Endothelial cell of umbilical vein (primary cell): Measurements from ENCODE around the gene SPPL3. TPM values are rescaled to one million over a fixed set of nuclear protein-coding genes. Genes with fewer than 3 reads are reported as not detected.

Experiments
- BruUV-seq: library from RNA; stranded (reverse); fragments of 400-500 nt; replicated peaks from 2 replicates; lab custom pipeline; 2021; lab: Mats Ljungman, UMichigan
- CTCF ChIA-PET: fragments of 300-600, 350-600 bp; sonication (Branson Sonifier 250); formaldehyde crosslinking; loops from one replicate; lab custom pipeline; 2021; ENCODE audit warnings: antibody characterized with exemption, inconsistent platforms; lab: Charles Lee
- POLR2A ChIA-PET: fragments of 300-600, 350-600 bp; sonication (Branson Sonifier 250); formaldehyde crosslinking; loops from one replicate; lab custom pipeline; 2021; ENCODE audit warnings: antibody characterized with exemption, inconsistent platforms; lab: Charles Lee
- DNase-seq: peaks from one replicate; pipeline ENCODE4 v3.0.0-alpha.2; 2011; ENCODE audit warnings: low read depth, low spot score
- FAIRE-seq: peaks from 2 replicates; lab custom pipeline; 2011; peaks lifted over from hg19 to GRCh38; lab: Jason Lieb, UNC
- H2AFZ ChIP-seq: 2 replicates; pipeline ENCODE4 v1.6.0; 2012; ENCODE audit warnings: low read depth, low read length, control low read depth, inconsistent platforms
- H3K27ac ChIP-seq: 2 replicates; pipeline ENCODE4 v1.5.1; 2011; ENCODE audit warnings: low read depth, mild to moderate bottlenecking, control low read depth, low read length, moderate library complexity; ENCODE audit not compliant: insufficient read depth
- H3K27me3 ChIP-seq, 2 experiments: 2 replicates each; pipeline versions ENCODE4 v1.6.0 to v1.6.1; 2011; ENCODE audit warnings: low read length in 2 of 2, mixed read lengths in 1 of 2; ENCODE audit not compliant: control insufficient read depth in 2 of 2, insufficient read depth in 2 of 2
- H3K36me3 ChIP-seq, 2 experiments: 2 replicates in 1 of 2; 3 replicates in 1 of 2; pipeline ENCODE4 v1.5.1; 2011; ENCODE audit warnings: low read length in 2 of 2, mild to moderate bottlenecking in 1 of 2, moderate library complexity in 1 of 2; ENCODE audit not compliant: control insufficient read depth in 2 of 2, insufficient read depth in 2 of 2; ENCODE audit errors: extremely low read depth in 1 of 2
- H3K4me1 ChIP-seq: 3 replicates; pipeline ENCODE4 v1.5.1; 2011; ENCODE audit warnings: mild to moderate bottlenecking, low read length; ENCODE audit not compliant: control insufficient read depth, insufficient read depth; ENCODE audit errors: extremely low read depth
- H3K4me2 ChIP-seq: 2 replicates; pipeline ENCODE4 v1.6.1; 2011; ENCODE audit warnings: low read length, control low read depth, mixed read lengths; ENCODE audit not compliant: insufficient read depth
- H3K4me3 ChIP-seq, 3 experiments: fragments of 200-600 bp in 1 of 3; sonication (generic), shearing (Covaris generic) in 1 of 3; replicated peaks in 1 of 3; 2 replicates each; pipeline ENCODE4 v1.5.1; 2011 to 2016; ENCODE audit warnings: control low read depth in 3 of 3, low read length in 3 of 3, mild to moderate bottlenecking in 2 of 3, inconsistent platforms in 1 of 3, low read depth in 1 of 3, moderate library complexity in 1 of 3; ENCODE audit not compliant: insufficient read depth in 1 of 3
- H3K79me2 ChIP-seq: 2 replicates; pipeline ENCODE4 v1.6.0; 2012; ENCODE audit warnings: low read length, inconsistent platforms; ENCODE audit not compliant: control insufficient read depth, insufficient read depth
- H3K9ac ChIP-seq: replicated peaks from 2 replicates; pipeline ENCODE3; 2011; ENCODE audit warnings: low read length, control low read depth; ENCODE audit not compliant: insufficient read depth; ENCODE audit errors: extremely low read depth
- H3K9me1 ChIP-seq: replicated peaks from 3 replicates; pipeline ENCODE4 v1.6.0; 2011; ENCODE audit warnings: mild to moderate bottlenecking, low read length; ENCODE audit not compliant: control insufficient read depth, insufficient read depth; ENCODE audit errors: extremely low read depth
- H3K9me3 ChIP-seq: replicated peaks from 2 replicates; pipeline ENCODE4 v1.5.1; 2012; ENCODE audit warnings: low read length, inconsistent platforms; ENCODE audit not compliant: control insufficient read depth, insufficient read depth
- H4K20me1 ChIP-seq: replicated peaks from 2 replicates; pipeline ENCODE3; 2011; ENCODE audit warnings: mild to moderate bottlenecking, low read length; ENCODE audit not compliant: control insufficient read depth, insufficient read depth; ENCODE audit errors: extremely low read depth
- EZH2 ChIP-seq: IDR thresholded peaks from 2 replicates; pipeline ENCODE4 v1.6.1; 2012; ENCODE audit warnings: borderline replicate concordance, low read depth, mild to moderate bottlenecking, moderate library complexity, low read length, inconsistent platforms; ENCODE audit not compliant: severe bottlenecking
- FOS ChIP-seq: IDR thresholded peaks from 2 replicates; pipeline ENCODE4 v1.6.1; 2011; ENCODE audit warnings: mild to moderate bottlenecking, low read length, moderate library complexity, borderline replicate concordance; ENCODE audit not compliant: insufficient read depth
- GATA2 ChIP-seq: IDR thresholded peaks from 2 replicates; pipeline ENCODE4 v1.7.0; 2011; ENCODE audit warnings: low read depth, mild to moderate bottlenecking, moderate library complexity, mixed read lengths, low read length; ENCODE audit not compliant: insufficient read length, insufficient read depth
- JUN ChIP-seq: IDR thresholded peaks from 2 replicates; pipeline ENCODE4 v1.6.1; 2011; ENCODE audit warnings: borderline replicate concordance, low read depth; ENCODE audit not compliant: insufficient read length, insufficient read depth
- MYC ChIP-seq: IDR thresholded peaks from one replicate; pipeline ENCODE4 v1.6.1; 2011; ENCODE audit warnings: mild to moderate bottlenecking, low read depth, low read length
- POLR2A ChIP-seq: IDR thresholded peaks from 2 replicates; pipeline ENCODE4 v1.6.1; 2012; ENCODE audit warnings: low read depth, mild to moderate bottlenecking, control low read depth, low read length
- POLR2AphosphoS5 ChIP-seq: IDR thresholded peaks from 2 replicates; pipeline ENCODE4 v1.6.1; 2012; ENCODE audit warnings: low read depth, mild to moderate bottlenecking, control low read depth, low read length, moderate library complexity; ENCODE audit not compliant: insufficient read depth
- dilution Hi-C: fragments of 300-500 bp; cut with MboI; formaldehyde crosslinking; loops from one replicate; pipeline ENCODE4 v1.15.0; 2019; ENCODE audit warnings: low sequenced_read_pairs; ENCODE audit not compliant: extremely low pct_ligation_motif_present
- intact Hi-C: fragments of 100-400 bp; cut with micrococcal nuclease; formaldehyde crosslinking; loops from one replicate; pipeline ENCODE4 v1.10.0; 2022
- polyA plus RNA-seq, 4 experiments: library from polyadenylated mRNA; depleted of rRNA in 3 of 4; stranded (reverse) in 3 of 4; unstranded in 1 of 4; fragments of >200 nt; gene quantifications; 2 replicates each; pipeline versions ENCODE4 v1.2.1 to v1.2.3, GENCODE V29; 2011 to 2012; ENCODE audit warnings: missing spikeins in 1 of 4
- total RNA-seq: library from RNA; stranded (reverse); gene quantifications from 2 replicates; pipeline ENCODE4 v1.2.3, GENCODE V29; 2021
- TF ChIP-seq, protein P1 (sequence below): IDR thresholded peaks from 2 replicates; pipeline ENCODE4 v1.6.1; 2011; ENCODE audit not compliant: insufficient read depth, insufficient read length
- TF ChIP-seq, protein P2 (sequence below), 2 donors: IDR thresholded peaks; 1 replicate in 1 of 2; 2 replicates in 1 of 2; pipeline ENCODE4 v1.5.1; 2011; ENCODE audit warnings: low read length in 2 of 2, mild to moderate bottlenecking in 2 of 2, moderate library complexity in 2 of 2, control low read depth in 1 of 2, inconsistent platforms in 1 of 2, low read depth in 1 of 2; ENCODE audit not compliant: insufficient read depth in 1 of 2; ENCODE audit errors: extremely low read depth in 1 of 2

The SPPL3 gene
- total and polyA plus RNA-seq, 2 donors (not counting 3 experiments of a cell fraction or from before 2014, with no cell fraction given) = 30.6 to 53.0 TPM

DNA sequence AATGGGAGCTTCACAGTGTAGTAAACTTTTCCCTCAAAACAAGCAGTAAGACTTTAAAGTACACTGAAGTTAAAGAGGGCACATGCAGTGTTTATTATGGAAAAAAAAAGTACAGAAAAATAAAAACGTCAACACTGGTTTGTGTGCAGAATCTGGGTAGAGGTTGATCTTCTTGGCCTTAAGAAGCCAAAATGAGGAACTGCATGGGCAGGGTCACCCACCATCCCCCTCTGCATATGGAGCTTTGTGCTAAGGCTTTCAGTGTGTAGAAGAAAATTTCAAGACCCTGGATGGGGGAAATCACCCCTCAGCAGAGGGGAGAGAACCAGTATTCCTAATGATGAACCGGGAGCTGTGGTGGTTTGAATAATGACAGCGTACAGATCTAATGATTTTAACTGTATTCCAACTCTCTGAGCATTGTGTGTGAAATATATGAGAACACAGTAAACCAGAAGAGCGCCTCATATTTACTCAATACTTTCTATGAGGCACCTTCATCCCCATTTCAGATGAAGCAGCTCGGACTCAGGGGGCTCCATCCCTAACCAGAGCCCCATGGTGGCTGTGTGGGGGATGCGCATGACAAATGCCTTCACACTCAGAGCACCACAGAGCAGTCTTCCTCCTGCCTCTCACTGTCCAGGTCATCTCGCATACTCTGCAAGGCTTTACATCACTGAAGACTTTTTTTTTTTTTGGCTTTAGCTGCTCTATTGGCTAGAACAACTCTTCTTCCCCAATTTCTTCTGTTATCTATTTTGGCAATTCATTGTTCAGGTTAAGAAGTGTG lies 145.2 kb downstream of the SPPL3 start:
- Histone ChIP-seq H3K9ac (no peak overlapping the region), H3K27me3 (no peaks in the 10 kb centered on the region), H3K9me3 (no peaks in the 10 kb centered on the region), H3K4me3 (no peak overlapping the region), H3K36me3 (peaks cover 4 to 11% of the 10 kb centered on the region in 2 experiments), H3K27ac (no peak overlapping the region), H2AFZ (no peak overlapping the region), H3K4me1 (no peaks in the 10 kb centered on the region), H3K79me2 (no peaks in the 10 kb centered on the region), H3K4me2 (no peak overlapping the region), H4K20me1 (no peaks in the 10 kb centered on the region), H3K9me1 (no peaks in the 10 kb centered on the region)
- FAIRE-seq (no peak), DNase-seq (no peak)
- POLR2A ChIA-PET = no interaction called here
- intact Hi-C loops (no loop called here), dilution Hi-C loops (no loop called here)
- no TSS peak for BruUV-seq
- CTCF ChIA-PET = interaction anchor here (0.9 kb wide), 1 partner anchor 213 kb away, joined by 3 read pairs; no protein-coding TSS in a partner anchor
- TF ChIP-seq, protein P1, sequence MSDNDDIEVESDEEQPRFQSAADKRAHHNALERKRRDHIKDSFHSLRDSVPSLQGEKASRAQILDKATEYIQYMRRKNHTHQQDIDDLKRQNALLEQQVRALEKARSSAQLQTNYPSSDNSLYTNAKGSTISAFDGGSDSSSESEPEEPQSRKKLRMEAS = no peak
- TF ChIP-seq MYC (no peak), FOS (no peak), GATA2 (no peak), JUN (no peak), POLR2AphosphoS5 (no peak), EZH2 (no peak), POLR2A (no peak)
- TF ChIP-seq, protein P2, sequence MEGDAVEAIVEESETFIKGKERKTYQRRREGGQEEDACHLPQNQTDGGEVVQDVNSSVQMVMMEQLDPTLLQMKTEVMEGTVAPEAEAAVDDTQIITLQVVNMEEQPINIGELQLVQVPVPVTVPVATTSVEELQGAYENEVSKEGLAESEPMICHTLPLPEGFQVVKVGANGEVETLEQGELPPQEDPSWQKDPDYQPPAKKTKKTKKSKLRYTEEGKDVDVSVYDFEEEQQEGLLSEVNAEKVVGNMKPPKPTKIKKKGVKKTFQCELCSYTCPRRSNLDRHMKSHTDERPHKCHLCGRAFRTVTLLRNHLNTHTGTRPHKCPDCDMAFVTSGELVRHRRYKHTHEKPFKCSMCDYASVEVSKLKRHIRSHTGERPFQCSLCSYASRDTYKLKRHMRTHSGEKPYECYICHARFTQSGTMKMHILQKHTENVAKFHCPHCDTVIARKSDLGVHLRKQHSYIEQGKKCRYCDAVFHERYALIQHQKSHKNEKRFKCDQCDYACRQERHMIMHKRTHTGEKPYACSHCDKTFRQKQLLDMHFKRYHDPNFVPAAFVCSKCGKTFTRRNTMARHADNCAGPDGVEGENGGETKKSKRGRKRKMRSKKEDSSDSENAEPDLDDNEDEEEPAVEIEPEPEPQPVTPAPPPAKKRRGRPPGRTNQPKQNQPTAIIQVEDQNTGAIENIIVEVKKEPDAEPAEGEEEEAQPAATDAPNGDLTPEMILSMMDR (IDR thresholded peaks at IDR 0.05; ENCODE audit: extremely low read depth in 1 of 2, insufficient read depth in 1 of 2, low read depth in 1 of 2, low read length in 2 of 2) = no peak
